Measurements from ENCODE around the gene ZNFX1.

DNA sequence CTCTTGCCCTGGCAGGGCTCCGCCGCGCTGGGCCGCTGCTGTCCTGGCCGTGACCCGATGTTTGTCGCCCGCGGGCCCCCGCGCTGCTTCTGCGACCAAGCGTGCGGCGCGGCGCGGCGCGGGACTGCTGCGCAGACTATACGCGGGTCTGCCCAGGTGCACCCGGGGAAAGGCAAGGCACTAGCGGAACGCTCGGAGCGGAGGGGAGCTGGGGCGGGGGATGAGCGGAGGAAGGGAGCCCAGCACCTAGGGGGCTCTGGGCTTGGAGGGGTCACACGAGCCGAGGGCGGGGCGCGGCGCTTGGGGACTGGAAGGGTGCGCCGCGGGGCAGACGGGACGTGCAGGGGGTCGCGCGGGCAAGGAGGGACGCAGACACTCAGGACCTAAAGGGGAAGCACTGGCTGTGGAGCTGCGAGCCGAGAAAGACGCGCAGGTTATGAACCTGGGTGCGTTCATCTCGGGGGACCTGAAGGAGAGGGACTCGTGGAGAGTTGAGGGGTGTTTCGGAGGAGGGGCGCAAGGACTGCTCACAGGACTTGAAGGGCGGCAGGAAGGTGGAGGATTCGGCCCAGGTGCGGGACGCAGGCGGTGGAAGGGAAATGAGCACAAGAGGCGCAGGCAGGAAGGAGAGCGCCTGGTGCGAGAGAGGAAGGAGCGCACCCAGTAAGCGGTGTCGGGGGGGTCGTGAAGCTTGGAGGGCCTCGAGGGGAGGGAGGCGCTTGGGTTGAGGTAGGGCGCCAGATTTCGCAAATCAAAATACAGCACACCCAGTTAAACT, 40.8 kb upstream of the ZNFX1 start:
- TF ChIP-seq, protein P1, sequence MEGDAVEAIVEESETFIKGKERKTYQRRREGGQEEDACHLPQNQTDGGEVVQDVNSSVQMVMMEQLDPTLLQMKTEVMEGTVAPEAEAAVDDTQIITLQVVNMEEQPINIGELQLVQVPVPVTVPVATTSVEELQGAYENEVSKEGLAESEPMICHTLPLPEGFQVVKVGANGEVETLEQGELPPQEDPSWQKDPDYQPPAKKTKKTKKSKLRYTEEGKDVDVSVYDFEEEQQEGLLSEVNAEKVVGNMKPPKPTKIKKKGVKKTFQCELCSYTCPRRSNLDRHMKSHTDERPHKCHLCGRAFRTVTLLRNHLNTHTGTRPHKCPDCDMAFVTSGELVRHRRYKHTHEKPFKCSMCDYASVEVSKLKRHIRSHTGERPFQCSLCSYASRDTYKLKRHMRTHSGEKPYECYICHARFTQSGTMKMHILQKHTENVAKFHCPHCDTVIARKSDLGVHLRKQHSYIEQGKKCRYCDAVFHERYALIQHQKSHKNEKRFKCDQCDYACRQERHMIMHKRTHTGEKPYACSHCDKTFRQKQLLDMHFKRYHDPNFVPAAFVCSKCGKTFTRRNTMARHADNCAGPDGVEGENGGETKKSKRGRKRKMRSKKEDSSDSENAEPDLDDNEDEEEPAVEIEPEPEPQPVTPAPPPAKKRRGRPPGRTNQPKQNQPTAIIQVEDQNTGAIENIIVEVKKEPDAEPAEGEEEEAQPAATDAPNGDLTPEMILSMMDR (IDR thresholded peaks at IDR 0.05), result no peak
- TF ChIP-seq POLR2A (IDR thresholded peaks at IDR 0.05), result no peak
